ENCODE measurements around the gene LSG1.
"Not testable (repeated sequence)": the region's sequence is repeated elsewhere in the genome, so short reads cannot be mapped to it uniquely, and the experiment has no call there.

Gene LSG1

GRCh38 chr3:194617827-194618226 is 54.2 kb downstream of the LSG1 start:
- no peak for DNase-seq (ENCODE audit: low read depth)

- DNase-seq (ENCODE audit: low read depth) = no peak
These were observed 54.8 kb downstream of the LSG1 start for GRCh38 chr3:194617143-194617671.

GRCh38 chr3:194615226-194615625 is 56.8 kb downstream of the LSG1 start:
- DNase-seq (ENCODE audit: low read depth) = no peak

GRCh38 chr3:194612221-194612620 is 59.8 kb downstream of the LSG1 start:
- no peak for DNase-seq (ENCODE audit: low read depth)

- no peak for DNase-seq (ENCODE audit: low read depth)
These were observed 61.3 kb downstream of the LSG1 start for GRCh38 chr3:194610689-194611088.

- no peak for DNase-seq (ENCODE audit: low read depth)
These were observed 62.4 kb downstream of the LSG1 start for GRCh38 chr3:194609601-194610000.

- no peak for DNase-seq (ENCODE audit: low read depth)
These were observed 63.0 kb downstream of the LSG1 start for GRCh38 chr3:194608981-194609380.

- DNase-seq (ENCODE audit: low read depth) = no peak
These were observed 64.2 kb downstream of the LSG1 start for GRCh38 chr3:194607592-194608389.

GRCh38 chr3:194606941-194607340 is 65.0 kb downstream of the LSG1 start:
- DNase-seq (ENCODE audit: low read depth) = no peak

- DNase-seq (ENCODE audit: low read depth) = no peak
These were observed 65.8 kb downstream of the LSG1 start for GRCh38 chr3:194606163-194606562.

GRCh38 chr3:194605314-194605713 is 66.7 kb downstream of the LSG1 start:
- DNase-seq (ENCODE audit: low read depth) = not testable (repeated sequence)

GRCh38 chr3:194604837-194605236 is 67.2 kb downstream of the LSG1 start:
- DNase-seq (ENCODE audit: low read depth) = no peak

GRCh38 chr3:194604126-194604525 is 67.9 kb downstream of the LSG1 start:
- DNase-seq (ENCODE audit: low read depth) = no peak

GRCh38 chr3:194602669-194603171 is 69.3 kb downstream of the LSG1 start:
- no peak for DNase-seq (ENCODE audit: low read depth)

- no peak for DNase-seq (ENCODE audit: low read depth)
These were observed 73.0 kb downstream of the LSG1 start for GRCh38 chr3:194598771-194599557.

- no peak for DNase-seq (ENCODE audit: low read depth)
These were observed 75.1 kb downstream of the LSG1 start for GRCh38 chr3:194596906-194597305.

GRCh38 chr3:194592798-194593752 is 78.9 kb downstream of the LSG1 start:
- no peak for DNase-seq (ENCODE audit: low read depth)
